ENCODE data around the gene KDM1B. TPM values are rescaled to one million over a fixed set of nuclear protein-coding genes. Genes with fewer than 3 reads are reported as not detected.
A peak's percentile ranks its signal among the peaks of the same experiment; 100 is the strongest.

The KDM1B gene
- total RNA-seq, 1 experiment from 2014 or later, result 25.0 TPM

DNA sequence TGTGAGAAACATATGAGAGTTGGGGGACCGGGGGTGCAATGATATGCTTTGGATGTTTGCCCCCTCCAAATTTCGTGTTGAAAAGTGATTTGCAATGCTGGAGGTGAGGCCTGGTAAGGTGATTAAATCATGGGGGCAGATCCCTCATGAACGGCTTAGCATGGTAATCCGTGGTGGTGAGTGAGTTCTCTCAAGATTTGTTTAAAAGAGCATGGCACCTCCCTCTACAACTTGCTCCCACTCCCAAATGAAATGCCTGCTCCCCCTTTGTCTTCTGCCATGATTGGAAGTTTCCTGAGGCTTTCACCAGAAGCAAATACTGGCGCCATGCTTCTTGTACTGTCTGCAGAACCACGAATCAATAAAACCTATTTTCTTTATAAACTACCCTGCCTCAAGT is 106.7 kb downstream of the KDM1B start:
- ChIA-PET CTCF (no interaction called here), POLR2A (ENCODE audit: unreplicated experiment) (no interaction called here)
- Histone ChIP-seq H3K4me1 (ENCODE audit: insufficient read depth, low read length) (peaks cover 37% of the 10 kb centered on the region), H2AFZ (ENCODE audit: low read length) (no peak overlapping the region), H3K4me3 (ENCODE audit: low read length) (peak overlapping the region; percentile 76), H3K9ac (ENCODE audit: low read length) (peak overlapping the region; percentile 97; the same call in 1 of the 2 replicates), H3K79me2 (ENCODE audit: low read length) (peaks cover 71% of the 10 kb centered on the region), H3K36me3 (ENCODE audit: low read depth, low read length) (peaks cover 33% of the 10 kb centered on the region), H3F3A (ENCODE audit: low read length, unreplicated experiment) (peaks cover 5% of the 10 kb centered on the region), H3K9me2 (replicated peaks; ENCODE audit: low read length) (no peaks in the 10 kb centered on the region), H3K9me3 (ENCODE audit: low read length) (no peaks in the 10 kb centered on the region), H4K20me1 (ENCODE audit: low read length) (peaks cover 61% of the 10 kb centered on the region), H3K27ac (ENCODE audit: low read length) (peak overlapping the region; percentile 93), H3K4me2 (ENCODE audit: low read length) (peak overlapping the region; percentile 93), H3K27me3 (ENCODE audit: low read length) (no peaks in the 10 kb centered on the region)
- intact Hi-C loops (cut with micrococcal nuclease), result loop anchor here (2.0 to 5.0 kb wide), 4 partner anchors 21 to 240 kb away; partner anchors contain the start of gene RNF144B
- TF ChIP-seq, protein P1, sequence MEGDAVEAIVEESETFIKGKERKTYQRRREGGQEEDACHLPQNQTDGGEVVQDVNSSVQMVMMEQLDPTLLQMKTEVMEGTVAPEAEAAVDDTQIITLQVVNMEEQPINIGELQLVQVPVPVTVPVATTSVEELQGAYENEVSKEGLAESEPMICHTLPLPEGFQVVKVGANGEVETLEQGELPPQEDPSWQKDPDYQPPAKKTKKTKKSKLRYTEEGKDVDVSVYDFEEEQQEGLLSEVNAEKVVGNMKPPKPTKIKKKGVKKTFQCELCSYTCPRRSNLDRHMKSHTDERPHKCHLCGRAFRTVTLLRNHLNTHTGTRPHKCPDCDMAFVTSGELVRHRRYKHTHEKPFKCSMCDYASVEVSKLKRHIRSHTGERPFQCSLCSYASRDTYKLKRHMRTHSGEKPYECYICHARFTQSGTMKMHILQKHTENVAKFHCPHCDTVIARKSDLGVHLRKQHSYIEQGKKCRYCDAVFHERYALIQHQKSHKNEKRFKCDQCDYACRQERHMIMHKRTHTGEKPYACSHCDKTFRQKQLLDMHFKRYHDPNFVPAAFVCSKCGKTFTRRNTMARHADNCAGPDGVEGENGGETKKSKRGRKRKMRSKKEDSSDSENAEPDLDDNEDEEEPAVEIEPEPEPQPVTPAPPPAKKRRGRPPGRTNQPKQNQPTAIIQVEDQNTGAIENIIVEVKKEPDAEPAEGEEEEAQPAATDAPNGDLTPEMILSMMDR (conservative IDR thresholded peaks at IDR 0.05; ENCODE audit: low read depth, low read length), result no peak
- TF ChIP-seq EZH2phosphoT487 (IDR thresholded peaks at IDR 0.05; ENCODE audit: borderline replicate concordance, low read length), result no peak
- TF ChIP-seq EZH2 (IDR thresholded peaks at IDR 0.05; ENCODE audit: low read length, unreplicated experiment), result no peak
- no TSS peak for BruUV-seq (replicated peaks)
- DNase-seq (no peak), ATAC-seq (no peak)

DNA sequence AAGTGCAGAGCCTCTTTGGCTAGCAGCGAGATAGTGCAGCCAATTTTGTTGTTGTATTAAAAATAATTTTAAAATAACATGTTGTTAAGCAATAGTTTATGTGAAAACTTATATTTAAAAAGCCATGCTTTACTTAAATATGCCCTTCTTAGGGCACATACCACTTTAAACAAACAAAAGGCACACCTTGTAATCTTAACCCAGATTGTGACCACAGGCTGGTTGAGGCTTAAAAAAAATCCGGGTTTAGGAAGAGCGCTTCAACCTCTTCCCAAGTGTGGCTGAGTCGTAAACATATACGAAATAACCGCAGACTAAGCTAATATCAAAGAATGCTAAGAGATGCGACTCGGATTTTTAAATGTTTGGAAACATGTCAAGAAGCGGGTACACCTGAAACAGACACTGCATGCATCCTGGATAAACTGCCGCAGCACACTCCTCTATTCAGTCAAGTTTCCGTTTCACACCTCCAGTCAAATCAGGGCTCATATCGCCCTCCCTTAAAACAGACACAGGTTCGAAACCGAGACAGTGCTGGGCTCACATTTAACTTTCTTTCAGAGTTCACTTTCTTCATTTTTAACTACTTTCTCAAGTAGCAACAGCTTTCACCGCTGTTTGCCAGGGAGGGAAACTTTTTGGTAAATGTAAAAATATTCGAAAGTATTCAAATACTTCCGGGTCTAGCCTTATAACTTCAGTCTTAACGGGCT is 107.6 kb downstream of the KDM1B start:
- Histone ChIP-seq H3K36me3 (ENCODE audit: low read depth, low read length) (peaks cover 23% of the 10 kb centered on the region), H3K9me2 (replicated peaks; ENCODE audit: low read length) (no peaks in the 10 kb centered on the region), H4K20me1 (ENCODE audit: low read length) (peaks cover 51% of the 10 kb centered on the region), H3F3A (ENCODE audit: low read length, unreplicated experiment) (peaks cover 5% of the 10 kb centered on the region), H3K4me1 (ENCODE audit: insufficient read depth, low read length) (peaks cover 37% of the 10 kb centered on the region), H3K4me2 (ENCODE audit: low read length) (peak overlapping the region; percentile 93), H2AFZ (ENCODE audit: low read length) (no peak overlapping the region), H3K9me3 (ENCODE audit: low read length) (no peaks in the 10 kb centered on the region), H3K9ac (ENCODE audit: low read length) (peak overlapping the region; percentile 97), H3K27ac (ENCODE audit: low read length) (peak overlapping the region; percentile 75), H3K27me3 (ENCODE audit: low read length) (no peaks in the 10 kb centered on the region), H3K4me3 (ENCODE audit: low read length) (peak overlapping the region; percentile 76), H3K79me2 (ENCODE audit: low read length) (peaks cover 62% of the 10 kb centered on the region)
- intact Hi-C loops (cut with micrococcal nuclease), result loop anchor here (5.0 kb wide), 3 partner anchors 124 to 239 kb away; partner anchors contain the start of gene RNF144B
- ATAC-seq (no peak), DNase-seq (peak; percentile 58)
- no TSS peak for BruUV-seq (replicated peaks)
- TF ChIP-seq EZH2 (IDR thresholded peaks at IDR 0.05; ENCODE audit: low read length, unreplicated experiment) (no peak), EZH2phosphoT487 (IDR thresholded peaks at IDR 0.05; ENCODE audit: borderline replicate concordance, low read length) (no peak)
- TF ChIP-seq, protein P1 (conservative IDR thresholded peaks at IDR 0.05; ENCODE audit: low read depth, low read length), result no peak
- CTCF ChIA-PET, result no interaction called here
- POLR2A ChIA-PET (ENCODE audit: unreplicated experiment), result no interaction called here
